ENCODE results near the gene MT1M.
"Not testable (repeated sequence)": the region's sequence is repeated elsewhere in the genome, so short reads cannot be mapped to it uniquely, and the experiment has no call there.

MT1M gene

DNA sequence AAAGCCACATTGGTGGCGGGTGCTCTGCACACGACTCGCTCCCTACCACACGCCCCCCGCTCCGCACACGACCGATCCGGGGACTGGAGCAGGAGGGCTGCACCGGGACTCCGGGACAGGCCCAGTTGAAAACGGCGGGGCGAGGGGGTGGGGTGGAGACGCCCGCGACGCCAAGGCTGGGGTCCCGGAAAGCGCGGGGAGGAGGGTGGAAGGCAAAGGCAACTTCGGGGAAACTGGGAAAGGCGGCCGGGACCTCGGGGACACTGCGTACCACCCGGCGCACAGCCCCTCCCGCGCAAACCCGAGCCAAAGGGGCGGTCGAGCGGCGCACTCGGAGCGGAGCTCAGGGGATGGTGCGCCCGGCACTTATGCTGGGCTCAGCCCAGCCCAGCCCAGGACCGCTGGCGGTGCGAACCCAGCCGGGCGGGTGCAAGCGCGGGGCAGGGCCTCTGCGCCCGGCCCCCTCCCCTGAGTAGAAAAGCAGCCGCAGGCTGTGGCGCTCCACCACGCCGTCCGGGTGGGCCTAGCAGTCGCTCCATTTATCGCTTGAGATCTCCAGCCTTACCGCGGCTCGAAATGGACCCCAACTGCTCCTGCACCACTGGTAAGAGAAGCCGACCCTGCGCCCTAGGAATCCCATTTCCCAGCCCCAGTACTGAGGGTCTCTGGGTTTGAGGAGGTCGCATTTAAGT, at the start of gene MT1M:
TSS of gene MT1M (plus strand) at position 504 of the 692 bp plus-strand sequence. CDS start at position 577, 73 bp downstream.
- no peak for DNase-seq (ENCODE audit: low spot score)

DNA sequence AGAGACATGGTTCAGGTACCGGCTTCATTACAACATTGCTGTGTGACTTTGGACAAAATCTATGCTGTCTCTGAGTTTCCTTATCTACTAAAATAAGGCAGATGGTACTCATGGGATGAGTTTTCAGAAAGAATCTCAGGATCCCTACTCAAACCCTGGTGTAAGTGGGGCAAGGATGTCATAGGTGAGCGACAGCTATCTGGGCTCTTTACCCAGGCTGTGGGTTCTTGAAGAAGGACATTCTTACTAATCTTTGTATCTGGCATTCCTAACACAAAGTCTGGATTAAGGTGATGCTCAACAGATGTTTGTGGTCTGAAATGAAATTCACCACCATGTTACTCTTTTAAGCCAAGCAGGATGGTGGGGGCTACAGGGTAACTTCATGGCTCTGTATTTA, 49.5 kb upstream of the MT1M start:
- DNase-seq (ENCODE audit: low spot score), result not testable (repeated sequence)

DNA sequence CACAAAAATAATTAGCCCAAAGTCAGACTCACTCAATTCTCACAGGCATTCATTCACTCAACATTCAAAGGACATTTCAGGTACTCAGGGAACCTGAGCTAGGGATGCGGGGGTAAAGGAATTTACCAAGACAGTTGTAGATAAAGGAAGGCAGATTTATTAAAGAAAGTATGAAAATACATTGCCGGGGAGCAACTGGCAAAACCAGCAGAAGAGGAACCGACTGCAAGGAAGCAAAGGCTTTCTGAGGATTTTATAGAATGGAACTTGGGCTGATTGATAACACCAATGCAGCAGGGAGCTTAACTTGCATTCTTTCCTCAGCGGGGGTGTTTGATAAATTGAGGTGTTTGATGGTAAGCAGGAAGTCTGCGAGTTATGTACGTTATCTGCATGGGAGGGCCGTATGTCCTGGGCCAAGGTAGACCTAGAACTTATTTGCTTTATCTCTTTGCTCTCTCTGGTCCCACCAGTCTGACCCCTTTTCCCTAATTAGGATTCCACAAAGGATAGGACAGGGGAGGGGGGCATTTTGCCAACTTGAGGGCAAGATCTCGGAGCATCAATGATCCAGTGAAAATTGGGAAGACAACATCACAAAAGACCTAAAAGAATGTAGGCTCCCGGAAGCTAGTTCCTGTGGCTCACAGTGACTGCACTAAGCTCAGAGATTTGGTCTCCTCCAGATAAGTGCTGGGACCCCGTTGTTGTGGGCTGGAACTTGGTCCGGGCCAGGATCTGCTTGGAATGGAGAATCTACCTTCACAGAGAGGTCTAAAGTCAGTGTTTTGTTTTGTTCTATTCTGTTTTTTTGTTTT, 48.9 kb upstream of the MT1M start:
- DNase-seq (ENCODE audit: low spot score), result no peak

DNA sequence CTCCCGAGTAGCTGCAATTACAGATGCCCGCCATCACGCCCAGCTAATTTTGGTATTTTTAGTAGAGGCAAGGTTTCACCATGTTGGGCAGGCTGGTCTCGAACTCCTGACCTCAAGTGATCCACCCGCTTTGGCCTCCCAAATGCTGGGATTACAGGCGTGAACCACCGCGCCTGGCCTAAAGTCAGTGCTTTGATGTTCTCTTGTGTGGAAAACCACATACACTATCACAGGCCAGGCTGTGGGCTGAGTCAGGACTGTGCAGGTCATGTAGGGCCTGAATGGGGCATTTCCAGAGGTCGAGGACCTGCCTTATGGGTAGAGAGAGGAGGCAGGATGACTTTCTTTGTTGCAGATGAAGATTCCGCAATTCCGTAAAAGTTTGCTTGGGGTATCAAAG, 48.2 kb upstream of the MT1M start:
- no peak for DNase-seq (ENCODE audit: low spot score)

DNA sequence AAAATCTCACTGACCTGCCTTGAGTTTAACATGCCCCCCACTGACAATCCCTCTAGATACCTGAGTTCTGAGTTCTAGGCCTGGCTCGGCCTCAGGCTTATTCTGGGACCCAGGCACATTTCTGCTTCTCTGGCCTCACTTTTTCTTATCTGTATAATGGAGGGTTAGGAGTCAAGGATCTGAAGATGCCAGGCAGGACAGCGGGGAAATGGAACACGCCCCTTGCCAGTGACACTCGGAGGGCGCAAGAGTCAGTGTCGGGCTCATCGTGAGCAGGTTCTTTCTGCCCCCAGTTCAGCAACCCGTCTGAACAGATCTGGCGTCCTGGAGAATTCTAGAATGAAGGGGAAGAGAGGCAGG, 43.7 kb upstream of the MT1M start:
- no peak for DNase-seq (ENCODE audit: low spot score)

DNA sequence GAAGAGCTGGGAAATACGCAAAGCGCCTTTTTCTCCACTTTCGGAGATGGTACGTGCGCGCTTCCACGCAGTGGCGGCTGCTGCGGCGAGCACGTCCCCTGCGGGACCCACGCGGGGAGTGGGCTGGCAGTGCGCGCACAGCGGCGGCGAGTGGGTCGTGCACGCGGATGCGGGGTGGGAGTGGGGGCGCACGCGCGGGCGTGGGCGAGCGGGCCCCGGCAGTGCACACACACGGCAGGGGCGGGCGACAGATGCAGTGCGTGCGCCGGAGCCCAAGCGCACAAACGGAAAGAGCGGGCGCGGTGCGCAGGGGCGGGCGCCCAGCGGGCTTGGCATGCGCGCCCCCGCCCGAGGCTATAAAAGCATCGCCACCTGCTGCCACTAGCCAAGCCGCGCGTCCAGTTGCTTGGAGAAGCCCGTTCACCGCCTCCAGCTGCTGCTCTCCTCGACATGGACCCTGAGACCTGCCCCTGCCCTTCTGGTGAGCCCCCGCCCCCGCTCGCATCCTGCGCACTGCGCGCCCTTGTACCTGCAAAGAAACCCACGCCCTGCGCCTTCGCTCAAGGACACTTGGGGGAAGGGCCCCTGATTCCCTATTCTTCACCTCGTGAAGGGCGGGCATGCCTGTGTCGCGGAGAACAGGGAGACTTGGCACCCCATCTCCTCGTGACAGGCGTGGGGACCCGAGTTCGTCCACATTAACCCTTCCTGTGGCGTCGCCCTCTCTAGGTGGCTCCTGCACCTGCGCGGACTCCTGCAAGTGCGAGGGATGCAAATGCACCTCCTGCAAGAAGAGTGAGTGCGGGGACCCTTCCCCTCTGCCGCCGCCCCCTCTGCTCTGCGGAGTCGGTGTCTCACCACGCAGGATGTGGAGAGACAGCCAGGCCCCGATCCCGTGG, 43.1 kb upstream of the MT1M start, which contains the start of gene MT3:
TSS of gene MT3 (plus strand) at position 388 of the 899 bp plus-strand sequence. CDS start at position 451, 63 bp downstream.
- no peak for DNase-seq (ENCODE audit: low spot score)

DNA sequence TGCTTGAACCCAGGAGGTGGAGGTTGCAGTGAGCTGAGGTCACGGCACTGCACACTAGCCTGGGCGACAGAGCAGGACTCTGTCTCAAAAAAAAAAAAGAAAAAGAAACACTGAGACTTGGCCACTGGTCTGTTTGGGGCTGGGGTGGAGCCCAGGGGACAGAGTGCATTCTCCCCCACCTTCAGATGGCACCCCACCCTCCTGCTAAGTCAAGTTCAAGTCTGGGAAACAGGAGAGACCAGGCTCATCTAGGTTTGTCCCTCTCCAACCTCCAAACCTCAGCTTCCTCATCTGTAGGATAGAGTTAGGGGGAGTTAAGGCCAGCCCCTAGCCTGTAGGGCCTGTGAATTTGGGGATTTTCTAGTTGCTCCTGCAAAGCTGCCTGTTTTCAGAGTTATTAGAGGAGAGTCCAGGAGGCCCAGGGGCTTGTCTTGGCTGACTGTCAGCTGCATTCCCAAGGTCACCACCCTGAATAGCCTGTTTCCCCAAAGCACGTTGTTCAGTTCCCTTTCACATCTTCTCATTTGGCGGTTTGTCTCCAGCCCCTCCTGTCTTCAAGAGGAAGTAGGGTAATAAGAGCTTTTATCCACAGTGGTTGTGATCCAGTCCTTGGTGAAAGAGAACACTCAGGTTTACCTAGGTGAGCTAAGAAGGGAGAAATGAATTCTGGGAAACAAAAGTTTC, 40.9 kb upstream of the MT1M start:
- DNase-seq (ENCODE audit: low spot score), result no peak

DNA sequence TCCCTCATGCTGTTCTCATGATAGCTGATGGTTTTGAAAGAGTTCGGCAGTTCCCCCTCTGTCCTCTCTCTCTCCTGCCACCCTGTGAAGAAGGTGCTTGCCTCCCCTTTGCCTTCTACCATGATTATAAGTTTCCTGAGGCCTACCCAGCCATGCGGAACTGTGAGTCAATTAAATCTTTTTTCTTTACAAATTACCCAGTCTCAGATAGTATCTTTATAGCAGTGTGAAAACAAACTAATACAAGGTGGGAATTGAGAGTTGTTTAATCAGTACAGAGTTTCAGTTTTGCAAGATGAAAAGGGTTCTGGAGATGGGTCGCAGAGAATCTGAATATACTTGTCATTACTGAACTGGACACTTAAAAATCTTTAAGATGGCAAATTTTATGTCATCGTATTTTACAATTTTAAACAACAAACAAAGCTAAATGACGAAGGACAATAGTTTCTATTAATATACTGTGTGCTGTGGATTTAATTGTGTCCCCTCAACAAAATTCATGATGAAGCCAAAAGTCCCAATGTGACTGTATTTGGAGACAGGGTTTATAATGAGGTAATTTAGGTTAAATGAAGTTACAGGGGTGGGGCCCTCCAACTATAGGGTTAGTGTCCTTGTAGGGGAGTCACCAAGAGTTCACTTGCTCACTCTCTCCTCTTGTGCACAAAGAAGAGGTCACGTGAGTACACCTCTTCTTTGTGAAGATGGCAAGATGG, 38.7 kb upstream of the MT1M start:
- DNase-seq (ENCODE audit: low spot score), result no peak

DNA sequence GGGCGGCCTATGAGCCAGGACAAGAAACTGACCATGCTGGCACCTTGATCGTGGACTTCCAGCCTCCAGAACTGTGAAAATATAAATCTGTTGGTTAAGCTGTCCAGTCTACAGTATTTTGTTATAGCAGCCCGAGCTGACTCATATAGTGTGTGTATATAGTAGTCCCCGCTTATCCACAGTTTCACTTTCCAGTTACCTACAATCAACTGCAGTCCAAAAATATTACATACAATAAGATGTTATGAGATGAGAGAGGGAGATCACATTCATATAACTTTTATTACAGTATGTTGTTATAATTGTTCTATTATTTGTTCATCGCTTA, 38.2 kb upstream of the MT1M start:
- no peak for DNase-seq (ENCODE audit: low spot score)

DNA sequence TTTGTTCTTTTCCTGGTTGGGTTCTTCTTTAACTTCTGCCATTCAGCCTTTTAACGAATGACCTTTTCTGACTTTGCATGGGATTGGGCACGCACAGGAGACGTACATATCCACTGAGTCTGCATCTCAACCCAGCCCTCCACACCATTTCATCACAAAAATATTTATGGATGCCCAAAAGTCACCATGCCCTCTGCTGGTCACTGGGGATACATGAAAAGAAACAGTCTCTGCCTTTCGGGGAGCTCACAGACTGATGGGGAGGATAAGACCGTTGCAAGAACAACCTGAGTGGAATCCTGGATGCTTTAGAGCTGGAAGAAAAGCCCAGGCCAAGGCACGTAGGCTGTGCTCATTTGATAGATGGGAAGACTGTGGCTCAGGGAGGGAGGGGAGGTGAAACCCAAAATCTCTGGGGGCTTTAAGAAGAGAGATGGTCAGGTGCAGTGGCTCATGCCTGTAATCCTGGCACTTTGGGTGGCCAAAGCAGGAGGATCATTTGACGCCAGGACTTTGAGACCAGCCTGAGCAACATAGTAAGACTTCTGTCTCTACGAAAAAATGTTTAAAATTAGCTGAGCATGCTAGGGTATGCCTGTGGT, 32.0 kb upstream of the MT1M start:
- DNase-seq (ENCODE audit: low spot score), result peak; percentile 48

DNA sequence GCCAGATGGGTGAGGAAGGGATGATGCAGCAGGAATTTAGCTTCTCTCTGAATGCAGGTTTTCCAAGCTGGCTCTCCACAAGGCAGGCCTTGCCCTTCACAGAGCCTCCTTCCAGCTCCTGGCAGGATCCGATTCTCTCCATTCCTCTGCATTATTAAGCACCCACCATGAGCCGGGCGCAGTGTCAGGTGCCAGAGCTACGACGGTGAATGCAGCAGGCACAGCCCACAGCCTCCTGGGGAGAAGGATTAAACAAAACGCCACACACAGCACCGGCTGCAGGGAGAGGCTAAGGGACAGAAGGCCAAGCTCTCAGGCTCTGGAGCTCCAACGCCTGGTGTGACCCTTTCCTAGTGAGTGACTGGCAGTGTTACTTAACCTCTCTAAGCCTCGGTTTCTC, 31.1 kb upstream of the MT1M start:
- no peak for DNase-seq (ENCODE audit: low spot score)

DNA sequence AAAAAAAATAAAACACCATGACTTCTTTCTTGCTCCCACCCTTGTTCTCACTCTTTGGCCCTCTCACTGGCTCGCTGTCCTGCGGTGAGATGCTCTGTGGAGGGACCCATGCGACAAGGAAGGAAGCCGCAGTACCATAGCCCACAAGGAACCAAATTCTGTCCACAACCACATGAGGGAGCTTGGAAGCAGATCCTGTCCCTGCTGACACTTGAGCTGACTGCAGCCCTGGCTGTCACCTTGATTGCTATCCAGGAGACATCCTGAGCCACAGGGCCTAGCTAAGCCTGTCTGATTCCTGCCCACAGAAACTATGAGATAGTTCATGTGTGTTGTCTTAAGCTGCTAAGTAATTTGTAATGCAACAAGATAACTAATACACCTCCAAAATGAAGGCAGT, 28.9 kb upstream of the MT1M start:
- no peak for DNase-seq (ENCODE audit: low spot score)

DNA sequence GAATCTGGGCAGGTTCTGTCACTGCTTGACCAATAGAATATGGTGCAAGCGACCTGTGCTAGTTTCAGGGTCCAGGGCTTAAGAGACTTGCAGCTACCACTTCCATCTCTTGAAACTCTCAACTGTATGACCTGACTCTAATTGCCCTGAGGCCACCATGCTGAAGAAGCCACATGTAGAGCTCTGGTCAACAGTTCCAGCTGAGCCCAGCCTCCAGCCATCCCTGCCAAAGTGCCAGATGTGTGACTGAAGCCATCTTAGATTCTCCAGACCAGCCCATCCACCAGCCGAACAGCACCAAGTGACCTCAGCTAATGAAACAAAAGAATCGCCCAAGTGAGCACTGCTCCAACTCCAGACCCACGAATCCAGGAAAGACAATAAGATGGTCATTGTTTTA, 27.5 kb upstream of the MT1M start:
- DNase-seq (ENCODE audit: low spot score), result no peak

DNA sequence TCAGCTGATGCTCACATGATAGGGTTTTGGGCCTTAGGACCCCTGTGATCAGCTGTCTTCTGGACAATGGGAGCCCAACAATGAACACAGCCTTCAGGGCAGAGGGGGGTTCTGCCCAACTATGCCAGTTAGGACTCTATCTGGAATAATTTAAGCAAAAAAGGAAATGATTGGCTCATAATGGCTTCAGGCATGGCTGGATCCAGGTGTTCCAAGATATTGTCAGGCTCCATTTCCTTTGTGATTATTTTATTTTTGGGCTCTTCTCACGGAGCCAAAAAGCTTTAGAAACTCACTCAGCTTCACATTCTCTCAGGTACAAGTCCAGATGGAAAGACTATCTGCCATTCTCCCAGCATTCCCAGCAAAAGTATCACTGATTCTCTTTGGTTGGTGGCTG, 27.0 kb upstream of the MT1M start:
- DNase-seq (ENCODE audit: low spot score), result no peak

DNA sequence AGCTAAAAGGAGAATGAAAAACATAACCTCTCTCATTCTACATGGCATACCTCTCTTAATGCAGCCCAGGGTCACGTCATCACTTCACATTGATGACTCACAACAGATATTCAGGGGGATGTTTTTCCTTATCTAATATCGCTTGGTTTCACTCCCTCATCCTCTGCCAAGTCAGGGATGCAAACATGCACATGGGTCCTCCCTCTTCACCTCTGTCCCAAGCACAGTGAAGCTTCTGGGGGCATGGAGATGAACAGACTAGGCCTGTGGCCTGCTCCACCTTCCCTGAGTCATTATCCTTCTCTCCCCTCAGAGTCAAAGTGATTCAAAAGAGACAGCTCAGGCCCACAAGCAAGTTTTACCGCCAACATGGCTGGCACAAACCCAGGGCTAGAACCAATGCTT, 26.4 kb upstream of the MT1M start:
- DNase-seq (ENCODE audit: low spot score), result no peak

DNA sequence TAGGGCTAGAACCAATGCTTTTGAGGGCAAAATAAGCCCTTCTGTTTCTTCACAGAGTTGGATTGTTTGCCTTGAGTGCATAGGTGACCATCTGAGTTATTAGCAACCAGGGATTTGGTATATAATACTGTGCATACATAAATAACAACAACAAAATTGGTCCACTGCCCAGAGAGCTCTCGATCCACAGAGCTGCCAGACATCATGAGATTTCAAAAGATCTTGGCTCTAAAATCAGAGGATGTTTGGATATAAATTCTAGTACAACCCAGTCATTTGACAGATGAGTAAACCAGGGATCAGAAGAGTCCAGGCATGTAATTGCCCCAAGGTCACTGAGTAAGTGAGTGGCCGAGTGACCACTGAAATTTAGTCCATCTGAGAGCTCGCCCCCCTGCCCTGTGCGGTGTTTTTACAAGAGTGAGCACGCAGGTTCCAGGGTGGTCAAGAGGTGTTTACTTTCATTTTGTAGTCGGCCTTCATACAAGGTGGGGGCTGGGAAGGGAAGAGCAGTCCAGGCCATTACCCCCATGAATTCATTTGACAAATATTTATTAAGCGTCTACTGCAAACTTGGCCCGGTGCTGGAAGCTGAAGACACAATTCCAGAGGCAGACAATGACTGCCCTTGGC, 25.9 kb upstream of the MT1M start:
- DNase-seq (ENCODE audit: low spot score), result no peak

DNA sequence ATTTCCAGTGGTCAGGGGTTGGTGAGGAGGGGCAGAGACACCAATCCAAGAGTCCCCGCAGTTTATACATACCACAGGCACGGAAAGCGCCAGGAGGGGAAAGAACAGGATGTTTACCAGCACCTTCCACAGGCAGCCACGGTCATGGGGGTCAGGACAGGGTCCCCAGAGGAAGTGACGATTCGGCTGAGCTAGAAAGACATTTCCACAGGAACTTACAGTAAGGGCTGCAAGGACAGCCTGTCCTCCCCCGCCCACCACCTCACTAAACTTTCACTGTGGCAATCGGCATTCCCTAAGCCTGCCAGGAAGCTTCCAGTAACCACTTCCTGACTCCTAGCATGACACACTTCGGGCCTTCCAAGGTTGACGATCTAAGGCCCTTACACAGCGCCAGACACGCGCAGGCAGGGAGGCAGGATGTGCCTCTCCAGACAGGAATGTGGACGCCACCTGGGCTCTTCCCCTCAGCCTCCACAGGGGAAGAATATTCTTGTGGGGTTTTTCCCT, 25.3 kb upstream of the MT1M start:
- DNase-seq (ENCODE audit: low spot score), result no peak

DNA sequence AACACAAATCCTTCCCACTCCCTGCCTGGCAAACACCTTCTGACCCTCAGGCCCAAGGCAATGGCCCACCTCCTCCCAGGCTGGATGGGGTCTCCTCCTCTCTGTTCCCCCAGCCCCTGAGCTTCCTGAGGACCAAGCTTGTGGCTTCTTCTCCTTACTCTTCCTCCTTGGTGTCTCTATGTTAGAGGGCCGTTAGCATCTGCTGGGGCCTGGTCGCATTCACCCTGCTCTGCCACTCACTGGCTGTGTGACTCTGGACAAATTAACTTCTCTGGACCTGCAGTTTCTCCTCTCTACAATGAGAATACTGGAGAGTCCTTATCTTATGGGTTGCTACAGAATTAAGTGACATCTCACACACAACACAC, 24.8 kb upstream of the MT1M start:
- no peak for DNase-seq (ENCODE audit: low spot score)

DNA sequence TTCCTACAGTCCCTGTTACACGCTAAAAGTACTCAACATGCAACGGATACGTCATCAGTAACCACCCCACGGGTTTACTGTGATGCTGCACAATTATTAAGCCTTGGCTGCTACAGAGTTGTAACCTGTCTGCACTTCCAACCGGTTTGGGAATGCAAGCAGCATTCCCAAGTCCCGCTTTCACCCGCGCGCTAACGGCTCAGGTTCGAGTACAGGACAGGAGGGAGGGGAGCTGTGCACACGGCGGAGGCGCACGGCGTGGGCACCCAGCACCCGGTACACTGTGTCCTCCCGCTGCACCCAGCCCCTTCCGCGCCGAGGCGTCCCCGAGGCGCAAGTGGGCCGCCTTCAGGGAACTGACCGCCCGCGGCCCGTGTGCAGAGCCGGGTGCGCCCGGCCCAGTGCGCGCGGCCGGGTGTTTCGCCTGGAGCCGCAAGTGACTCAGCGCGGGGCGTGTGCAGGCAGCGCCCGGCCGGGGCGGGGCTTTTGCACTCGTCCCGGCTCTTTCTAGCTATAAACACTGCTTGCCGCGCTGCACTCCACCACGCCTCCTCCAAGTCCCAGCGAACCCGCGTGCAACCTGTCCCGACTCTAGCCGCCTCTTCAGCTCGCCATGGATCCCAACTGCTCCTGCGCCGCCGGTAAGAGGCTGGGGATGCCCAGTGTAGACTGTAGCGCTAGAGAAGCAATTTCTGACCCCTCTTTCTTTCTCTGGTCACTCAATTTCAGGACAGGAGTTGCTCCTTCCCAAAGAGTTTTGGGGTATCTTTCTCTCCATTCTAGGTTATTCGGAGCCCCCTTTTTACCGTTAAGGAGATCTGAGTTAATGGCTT, 24.2 kb upstream of the MT1M start, which contains the start of gene MT2A:
TSS of gene MT2A (plus strand) at position 542 of the 833 bp plus-strand sequence. CDS start at position 614, 72 bp downstream.
- peak; percentile 82 for DNase-seq (ENCODE audit: low spot score)

Measured in CD4-positive, alpha-beta T cell treated with Interleukin-15 for 4 hours (primary cell).